ENCODE data around the gene CELA2B.

DNA sequence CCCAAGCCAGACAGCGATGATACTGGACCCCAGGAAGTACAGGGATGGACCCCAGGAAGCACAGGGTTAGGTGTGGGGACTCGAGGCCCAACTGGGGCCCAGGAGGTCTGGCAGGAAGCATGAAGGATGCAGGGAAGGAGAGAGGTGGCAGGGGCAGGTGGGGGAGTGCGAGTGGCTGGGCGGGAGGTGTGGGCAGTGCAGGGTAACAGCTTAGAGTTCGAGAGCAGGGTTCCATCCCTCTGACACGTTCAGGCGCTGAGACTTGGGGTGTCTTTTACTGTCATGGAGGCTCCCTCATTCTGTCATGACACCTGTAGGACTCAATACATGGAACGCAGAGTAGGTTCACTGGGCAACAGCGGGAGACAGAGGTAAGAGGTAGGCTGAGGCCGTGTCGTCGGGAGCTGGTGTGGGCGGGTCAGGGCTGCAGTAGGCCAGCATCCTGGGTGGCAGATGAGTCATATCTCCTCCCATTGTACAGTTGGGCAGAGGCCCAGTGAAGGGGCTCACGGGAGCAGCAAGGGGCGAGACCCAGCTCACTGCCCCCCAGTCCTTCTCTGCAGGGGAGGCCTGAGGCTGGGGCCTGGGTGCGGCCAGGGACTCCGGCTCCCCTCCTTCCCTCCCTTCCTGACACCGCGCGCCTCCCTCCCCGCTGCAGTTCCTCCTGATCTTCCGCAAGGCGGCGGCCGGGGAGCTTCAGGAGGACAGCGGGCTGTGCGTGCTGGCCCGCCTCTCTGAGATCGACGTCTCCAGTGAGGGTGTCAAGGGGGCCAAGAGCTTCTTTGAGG is 49.2 kb upstream of the CELA2B start:
- TF ChIP-seq, protein P1, sequence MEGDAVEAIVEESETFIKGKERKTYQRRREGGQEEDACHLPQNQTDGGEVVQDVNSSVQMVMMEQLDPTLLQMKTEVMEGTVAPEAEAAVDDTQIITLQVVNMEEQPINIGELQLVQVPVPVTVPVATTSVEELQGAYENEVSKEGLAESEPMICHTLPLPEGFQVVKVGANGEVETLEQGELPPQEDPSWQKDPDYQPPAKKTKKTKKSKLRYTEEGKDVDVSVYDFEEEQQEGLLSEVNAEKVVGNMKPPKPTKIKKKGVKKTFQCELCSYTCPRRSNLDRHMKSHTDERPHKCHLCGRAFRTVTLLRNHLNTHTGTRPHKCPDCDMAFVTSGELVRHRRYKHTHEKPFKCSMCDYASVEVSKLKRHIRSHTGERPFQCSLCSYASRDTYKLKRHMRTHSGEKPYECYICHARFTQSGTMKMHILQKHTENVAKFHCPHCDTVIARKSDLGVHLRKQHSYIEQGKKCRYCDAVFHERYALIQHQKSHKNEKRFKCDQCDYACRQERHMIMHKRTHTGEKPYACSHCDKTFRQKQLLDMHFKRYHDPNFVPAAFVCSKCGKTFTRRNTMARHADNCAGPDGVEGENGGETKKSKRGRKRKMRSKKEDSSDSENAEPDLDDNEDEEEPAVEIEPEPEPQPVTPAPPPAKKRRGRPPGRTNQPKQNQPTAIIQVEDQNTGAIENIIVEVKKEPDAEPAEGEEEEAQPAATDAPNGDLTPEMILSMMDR (conservative IDR thresholded peaks at IDR 0.05): no peak
- TF ChIP-seq EZH2 (IDR thresholded peaks at IDR 0.05; ENCODE audit: low read depth): no peak

Data from PC-9 (cell line).